Esophagus muscularis mucosa (tissue), 4 donors: Measurements from ENCODE around the gene DCDC2. TPM values are rescaled to one million over a fixed set of nuclear protein-coding genes. Genes with fewer than 3 reads are reported as not detected.

Source experiments
- DNase-seq: peaks from one replicate; pipeline ENCODE4 v3.0.0-alpha.2; 2017; ENCODE audit errors: extremely low spot score
- H3K27ac ChIP-seq, 4 donors: fragments of 200-600 bp; sonication (generic); replicated peaks in 1 of 4; 1 replicate in 3 of 4; 2 replicates in 1 of 4; pipeline ENCODE4 v1.5.1; 2016 to 2019; ENCODE audit warnings: mild to moderate bottlenecking in 1 of 4
- H3K27me3 ChIP-seq, 4 donors: fragments of 200-600 bp; sonication (generic); one replicate each; pipeline versions ENCODE4 v1.5.1 to v1.6.0; 2016 to 2019
- H3K36me3 ChIP-seq, 4 donors: fragments of 200-600 bp; sonication (generic); one replicate each; pipeline ENCODE4 v1.5.1; 2016 to 2019
- H3K4me1 ChIP-seq, 4 donors: fragments of 200-600 bp; sonication (generic); one replicate each; pipeline ENCODE4 v1.5.1; 2016 to 2019
- H3K4me3 ChIP-seq, 4 donors: fragments of 200-600 bp; sonication (generic); 1 replicate in 2 of 4; 2 replicates in 2 of 4; pipeline ENCODE4 v1.5.1; 2016 to 2019; ENCODE audit warnings: mild to moderate bottlenecking in 4 of 4, moderate library complexity in 1 of 4
- H3K9me3 ChIP-seq, 4 donors: fragments of 200-600 bp; sonication (generic); 1 replicate in 3 of 4; 2 replicates in 1 of 4; pipeline ENCODE4 v1.5.1; 2016 to 2019
- EP300 ChIP-seq: sonication (generic); formaldehyde crosslinking; IDR thresholded peaks from one replicate; pipeline ENCODE4 v1.6.1; 2017; ENCODE audit warnings: antibody characterized with exemption
- POLR2A ChIP-seq: fragments of 450-650 bp; IDR thresholded peaks from one replicate; pipeline ENCODE4 v1.6.1; 2017; ENCODE audit warnings: antibody characterized with exemption, moderate library complexity, mild to moderate bottlenecking, low read depth
- POLR2AphosphoS5 ChIP-seq, 2 donors: sonication (generic); formaldehyde crosslinking; IDR thresholded peaks; one replicate each; pipeline ENCODE4 v1.6.1; 2017; ENCODE audit warnings: antibody characterized with exemption in 2 of 2
- WGBS: methylation state at CpG from one replicate; pipeline ENCODE4 v1.1.5; 2018; 5-methylcytosine and 5-hydroxymethylcytosine counted together
- intact Hi-C: fragments of 100-400 bp; cut with DNase I; formaldehyde crosslinking; loops from one replicate; pipeline ENCODE4 v1.15.1; 2023
- total RNA-seq, 4 donors: library from RNA; depleted of rRNA; stranded (reverse); fragments of >200 nt; gene quantifications; one replicate each; pipeline versions ENCODE4 v1.1.0 to v1.2.1, GENCODE V29; 2016
- TF ChIP-seq, protein P1 (sequence below), 3 experiments: fragments of 200-600 bp in 2 of 3; fragments of 450-650 bp in 1 of 3; sonication (generic) in 2 of 3; IDR thresholded peaks; one replicate each; pipeline ENCODE4 v1.5.1; 2017 to 2019; ENCODE audit warnings: antibody characterized with exemption in 3 of 3, mild to moderate bottlenecking in 2 of 3, moderate library complexity in 1 of 3

DCDC2 gene
- total RNA-seq, 4 donors from 2014 or later = not detected

DNA sequence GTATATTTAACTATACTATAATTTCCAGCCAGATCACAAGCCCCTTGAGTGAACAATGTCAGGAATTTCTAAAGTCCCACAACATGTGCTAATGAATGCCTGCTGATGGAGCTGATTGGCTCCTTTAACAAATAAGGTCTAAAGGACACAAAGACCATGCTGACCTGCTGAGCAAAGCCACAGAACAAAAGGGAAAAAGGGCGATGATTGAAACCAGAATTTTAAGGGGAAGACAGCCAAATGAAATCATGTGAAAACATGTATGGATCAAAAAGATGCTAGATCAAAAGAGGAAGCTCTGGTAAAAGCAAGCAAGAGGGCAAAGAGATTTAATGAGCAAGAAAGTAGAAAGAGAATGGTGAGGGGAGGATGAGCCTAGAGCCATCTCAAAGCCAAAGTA lies 105.6 kb downstream of the DCDC2 start:
- no peaks in the 10 kb centered on the region for H3K4me1 ChIP-seq
- H3K4me3 ChIP-seq = no peak overlapping the region
- peaks cover 0 to 7% (median 7%) of the 10 kb centered on the region in 4 donors for H3K9me3 ChIP-seq
- TF ChIP-seq POLR2AphosphoS5 (IDR thresholded peaks at IDR 0.05) (no peak), POLR2A (no peak), EP300 (no peak)
- TF ChIP-seq, protein P1, sequence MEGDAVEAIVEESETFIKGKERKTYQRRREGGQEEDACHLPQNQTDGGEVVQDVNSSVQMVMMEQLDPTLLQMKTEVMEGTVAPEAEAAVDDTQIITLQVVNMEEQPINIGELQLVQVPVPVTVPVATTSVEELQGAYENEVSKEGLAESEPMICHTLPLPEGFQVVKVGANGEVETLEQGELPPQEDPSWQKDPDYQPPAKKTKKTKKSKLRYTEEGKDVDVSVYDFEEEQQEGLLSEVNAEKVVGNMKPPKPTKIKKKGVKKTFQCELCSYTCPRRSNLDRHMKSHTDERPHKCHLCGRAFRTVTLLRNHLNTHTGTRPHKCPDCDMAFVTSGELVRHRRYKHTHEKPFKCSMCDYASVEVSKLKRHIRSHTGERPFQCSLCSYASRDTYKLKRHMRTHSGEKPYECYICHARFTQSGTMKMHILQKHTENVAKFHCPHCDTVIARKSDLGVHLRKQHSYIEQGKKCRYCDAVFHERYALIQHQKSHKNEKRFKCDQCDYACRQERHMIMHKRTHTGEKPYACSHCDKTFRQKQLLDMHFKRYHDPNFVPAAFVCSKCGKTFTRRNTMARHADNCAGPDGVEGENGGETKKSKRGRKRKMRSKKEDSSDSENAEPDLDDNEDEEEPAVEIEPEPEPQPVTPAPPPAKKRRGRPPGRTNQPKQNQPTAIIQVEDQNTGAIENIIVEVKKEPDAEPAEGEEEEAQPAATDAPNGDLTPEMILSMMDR (IDR thresholded peaks at IDR 0.05) = no peak
- intact Hi-C loops = no loop called here
- H3K27ac ChIP-seq = no peak overlapping the region
- no peaks in the 10 kb centered on the region for H3K27me3 ChIP-seq
- H3K36me3 ChIP-seq = no peaks in the 10 kb centered on the region
- WGBS = 58% methylated on average over 1 of the region's 1 CpG
- no peak for DNase-seq

DNA sequence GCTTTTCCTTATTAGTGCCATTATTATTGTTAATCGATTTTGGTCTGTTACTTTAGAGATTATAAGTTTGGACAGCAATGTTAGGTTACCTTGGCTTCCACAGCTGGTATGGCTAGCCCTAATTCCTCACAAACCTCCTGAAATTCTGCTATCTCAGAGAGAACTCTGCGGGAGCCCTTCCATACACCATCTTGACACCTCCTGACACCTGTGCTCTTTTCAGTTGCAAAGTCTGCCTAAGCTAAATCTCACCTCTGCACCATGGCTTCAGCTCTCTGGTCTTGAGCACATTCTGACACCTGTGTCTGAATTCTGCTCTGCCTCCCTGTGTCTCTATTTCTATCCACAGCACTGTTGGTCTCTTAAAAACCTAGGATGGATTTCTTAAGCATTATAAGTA lies 106.5 kb downstream of the DCDC2 start:
- H3K9me3 ChIP-seq = peaks cover 0 to 7% (median 7%) of the 10 kb centered on the region in 4 donors
- no peak for TF ChIP-seq POLR2A
- TF ChIP-seq, protein P1 (IDR thresholded peaks at IDR 0.05) = no peak
- no peak for TF ChIP-seq POLR2AphosphoS5 (IDR thresholded peaks at IDR 0.05)
- no peak for TF ChIP-seq EP300
- no peaks in the 10 kb centered on the region for H3K36me3 ChIP-seq
- WGBS = 78% methylated on average over 2 of the region's 2 CpGs
- H3K4me3 ChIP-seq = no peak overlapping the region
- no peak for DNase-seq
- no peak overlapping the region for H3K27ac ChIP-seq
- no peaks in the 10 kb centered on the region for H3K27me3 ChIP-seq
- intact Hi-C loops = no loop called here
- H3K4me1 ChIP-seq = no peaks in the 10 kb centered on the region

DNA sequence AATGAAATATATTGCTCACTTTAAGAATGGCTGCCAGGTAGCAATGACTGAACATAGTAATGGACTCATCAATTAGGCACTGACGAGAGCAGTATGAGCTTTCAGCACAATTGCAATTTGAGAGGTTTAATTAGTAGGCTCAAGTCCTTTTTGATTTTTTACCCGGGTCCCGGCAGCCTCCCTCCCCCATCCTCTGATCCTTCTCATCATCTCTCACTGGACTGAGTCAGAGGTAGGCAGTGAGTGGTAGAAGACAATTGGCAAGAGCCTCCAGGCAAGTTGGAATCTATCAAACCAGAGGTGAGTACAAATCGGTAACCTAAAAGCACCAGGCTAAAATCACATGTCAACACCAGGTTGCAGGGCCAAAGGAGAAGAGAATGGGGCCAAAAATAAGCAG lies 107.9 kb downstream of the DCDC2 start:
- no peak for DNase-seq
- Histone ChIP-seq H3K9me3 (peaks cover 0 to 7% (median 5%) of the 10 kb centered on the region in 4 donors), H3K4me3 (no peak overlapping the region), H3K27me3 (no peaks in the 10 kb centered on the region), H3K36me3 (no peaks in the 10 kb centered on the region), H3K4me1 (peaks cover 0 to 6% (median 6%) of the 10 kb centered on the region in 4 donors), H3K27ac (no peak overlapping the region)
- WGBS = 63% methylated on average over 4 of the region's 4 CpGs
- TF ChIP-seq EP300 (no peak), POLR2A (no peak), POLR2AphosphoS5 (IDR thresholded peaks at IDR 0.05) (no peak)
- TF ChIP-seq, protein P1 (IDR thresholded peaks at IDR 0.05) = no peak
- intact Hi-C loops = no loop called here

DNA sequence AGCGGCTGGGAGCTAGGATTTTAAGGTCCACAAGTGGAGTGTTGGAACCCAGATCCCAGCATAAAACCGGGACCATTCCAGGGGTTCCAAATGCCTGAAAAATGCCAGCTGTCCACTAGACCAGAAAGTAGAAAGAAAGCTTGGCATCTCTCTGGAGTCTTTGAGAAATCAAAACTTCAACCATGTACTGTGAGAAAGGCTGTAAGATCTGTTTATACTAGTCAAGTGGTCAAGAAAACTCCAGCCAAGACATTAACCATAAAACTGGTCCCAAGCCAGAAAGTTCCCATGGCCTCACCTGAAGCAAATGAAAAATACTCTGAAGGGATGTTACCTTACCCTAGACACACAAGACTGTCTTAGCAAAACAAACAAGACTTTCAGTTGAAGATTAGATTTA lies 112.6 kb downstream of the DCDC2 start:
- intact Hi-C loops = no loop called here
- 60% methylated on average over 2 of the region's 2 CpGs for WGBS

More for the DNA sequence above, 112.6 kb downstream of the DCDC2 start:
- no peak for TF ChIP-seq EP300
- no peak for TF ChIP-seq POLR2A
- TF ChIP-seq, protein P1 (IDR thresholded peaks at IDR 0.05) = no peak
- no peak for TF ChIP-seq POLR2AphosphoS5 (IDR thresholded peaks at IDR 0.05)
- no peaks in the 10 kb centered on the region for H3K27me3 ChIP-seq
- H3K4me1 ChIP-seq = peaks cover 0 to 24% (median 20%) of the 10 kb centered on the region in 4 donors
- no peak overlapping the region for H3K4me3 ChIP-seq
- no peak for DNase-seq
- H3K9me3 ChIP-seq = no peaks in the 10 kb centered on the region
- no peak overlapping the region for H3K27ac ChIP-seq
- H3K36me3 ChIP-seq = no peaks in the 10 kb centered on the region
